ENCODE results near the gene CDC73.
"Not testable (repeated sequence)": the region's sequence is repeated elsewhere in the genome, so short reads cannot be mapped to it uniquely, and the experiment has no call there.

CDC73 gene

GRCh38 chr1:193260896-193261295, 139.1 kb downstream of the CDC73 start:
- no peak overlapping the region for H3K4me3 ChIP-seq (ENCODE audit: low read depth, low read length)
- TF ChIP-seq CTCF (IDR thresholded peaks at IDR 0.05; ENCODE audit: borderline replicate concordance, insufficient read depth, low read depth, low read length): no peak

- no peak for TF ChIP-seq CTCF (IDR thresholded peaks at IDR 0.05; ENCODE audit: borderline replicate concordance, insufficient read depth, low read depth, low read length)
- no peak overlapping the region for H3K4me3 ChIP-seq (ENCODE audit: low read depth, low read length)
Observed at GRCh38 chr1:193262661-193263060, 140.8 kb downstream of the CDC73 start.

GRCh38 chr1:193264313-193265065, 142.7 kb downstream of the CDC73 start:
- H3K4me3 ChIP-seq (ENCODE audit: low read depth, low read length): no peak overlapping the region
- no peak for TF ChIP-seq CTCF (IDR thresholded peaks at IDR 0.05; ENCODE audit: borderline replicate concordance, insufficient read depth, low read depth, low read length)

GRCh38 chr1:193265716-193266115, 143.9 kb downstream of the CDC73 start:
- no peak overlapping the region for H3K4me3 ChIP-seq (ENCODE audit: low read depth, low read length)
- TF ChIP-seq CTCF (IDR thresholded peaks at IDR 0.05; ENCODE audit: borderline replicate concordance, insufficient read depth, low read depth, low read length): no peak

- H3K4me3 ChIP-seq (ENCODE audit: low read depth, low read length): not testable (repeated sequence)
Observed at GRCh38 chr1:193266794-193267193, 145.0 kb downstream of the CDC73 start.

GRCh38 chr1:193270996-193271395, 149.2 kb downstream of the CDC73 start:
- no peak for TF ChIP-seq CTCF (IDR thresholded peaks at IDR 0.05; ENCODE audit: borderline replicate concordance, insufficient read depth, low read depth, low read length)
- H3K4me3 ChIP-seq (ENCODE audit: low read depth, low read length): no peak overlapping the region

- H3K4me3 ChIP-seq (ENCODE audit: low read depth, low read length): no peak overlapping the region
- no peak for TF ChIP-seq CTCF (IDR thresholded peaks at IDR 0.05; ENCODE audit: borderline replicate concordance, insufficient read depth, low read depth, low read length)
Observed at GRCh38 chr1:193275773-193276172, 153.9 kb downstream of the CDC73 start.

All from GM12875 (cell line).